ENCODE results near the gene RNF212B. TPM values are rescaled to one million over a fixed set of nuclear protein-coding genes. Genes with fewer than 3 reads are reported as not detected.

Gene RNF212B, protein sequence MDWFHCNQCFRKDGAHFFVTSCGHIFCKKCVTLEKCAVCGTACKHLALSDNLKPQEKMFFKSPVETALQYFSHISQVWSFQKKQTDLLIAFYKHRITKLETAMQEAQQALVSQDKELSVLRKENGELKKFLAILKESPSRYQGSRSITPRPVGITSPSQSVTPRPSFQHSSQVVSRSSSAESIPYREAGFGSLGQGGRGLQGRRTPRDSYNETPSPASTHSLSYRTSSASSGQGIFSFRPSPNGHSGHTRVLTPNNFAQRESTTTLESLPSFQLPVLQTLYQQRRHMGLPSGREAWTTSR
- total RNA-seq (2021; ENCODE audit: unreplicated experiment), result not detected
- polyA plus RNA-seq (2012; ENCODE audit: insufficient read length), result not detected
- Bru-seq, nascent RNA, result percentile 1 among the genes with signal in this experiment
- BruChase-seq, experiment 1, labeled RNA remaining after a 2-hour chase, result not detected
- not detected for BruChase-seq, experiment 2, labeled RNA remaining after a 6-hour chase
- long read RNA-seq, result 0 reads

GRCh38 chr14:23237772-23238594 lies at the start of gene RNF212B:
Gene RNF212B, plus strand, starts transcription at chr14:23237936. Its CDS starts 2,410 bp downstream, at chr14:23240346.
- no peak within 1 kb of the TSS for H3K27ac ChIP-seq (ENCODE audit: low read length)
- peak; percentile 100 for ATAC-seq
- intact Hi-C loops (cut with micrococcal nuclease; ENCODE audit: unreplicated experiment) (no loop called here), in situ Hi-C loops (cut with HindIII; ENCODE audit: low pct_unique_long_range_greater_than_20kb, low sequenced_read_pairs) (no loop called here)
- peak within 1 kb of the TSS; percentile 27 to 34 for H3K4me3 ChIP-seq (ENCODE audit: low read depth in 2 of 2, low read length in 2 of 2)
- no peak for DNase-seq (ENCODE audit: low read depth, low spot score)
- ChIA-PET POLR2A (no interaction called here), CTCF (no interaction called here)
- TF ChIP-seq, protein P1, sequence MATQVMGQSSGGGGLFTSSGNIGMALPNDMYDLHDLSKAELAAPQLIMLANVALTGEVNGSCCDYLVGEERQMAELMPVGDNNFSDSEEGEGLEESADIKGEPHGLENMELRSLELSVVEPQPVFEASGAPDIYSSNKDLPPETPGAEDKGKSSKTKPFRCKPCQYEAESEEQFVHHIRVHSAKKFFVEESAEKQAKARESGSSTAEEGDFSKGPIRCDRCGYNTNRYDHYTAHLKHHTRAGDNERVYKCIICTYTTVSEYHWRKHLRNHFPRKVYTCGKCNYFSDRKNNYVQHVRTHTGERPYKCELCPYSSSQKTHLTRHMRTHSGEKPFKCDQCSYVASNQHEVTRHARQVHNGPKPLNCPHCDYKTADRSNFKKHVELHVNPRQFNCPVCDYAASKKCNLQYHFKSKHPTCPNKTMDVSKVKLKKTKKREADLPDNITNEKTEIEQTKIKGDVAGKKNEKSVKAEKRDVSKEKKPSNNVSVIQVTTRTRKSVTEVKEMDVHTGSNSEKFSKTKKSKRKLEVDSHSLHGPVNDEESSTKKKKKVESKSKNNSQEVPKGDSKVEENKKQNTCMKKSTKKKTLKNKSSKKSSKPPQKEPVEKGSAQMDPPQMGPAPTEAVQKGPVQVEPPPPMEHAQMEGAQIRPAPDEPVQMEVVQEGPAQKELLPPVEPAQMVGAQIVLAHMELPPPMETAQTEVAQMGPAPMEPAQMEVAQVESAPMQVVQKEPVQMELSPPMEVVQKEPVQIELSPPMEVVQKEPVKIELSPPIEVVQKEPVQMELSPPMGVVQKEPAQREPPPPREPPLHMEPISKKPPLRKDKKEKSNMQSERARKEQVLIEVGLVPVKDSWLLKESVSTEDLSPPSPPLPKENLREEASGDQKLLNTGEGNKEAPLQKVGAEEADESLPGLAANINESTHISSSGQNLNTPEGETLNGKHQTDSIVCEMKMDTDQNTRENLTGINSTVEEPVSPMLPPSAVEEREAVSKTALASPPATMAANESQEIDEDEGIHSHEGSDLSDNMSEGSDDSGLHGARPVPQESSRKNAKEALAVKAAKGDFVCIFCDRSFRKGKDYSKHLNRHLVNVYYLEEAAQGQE (IDR thresholded peaks at IDR 0.05; ENCODE audit: insufficient read depth in 1 of 2, low read depth in 2 of 2, low read length in 1 of 2), result no peak
- no peak for TF ChIP-seq SIN3A (IDR thresholded peaks at IDR 0.05; ENCODE audit: borderline replicate concordance, insufficient read depth, low read depth, low read length)
- H3K9me3 ChIP-seq (ENCODE audit: control insufficient read depth, insufficient read depth, low read depth, low read length), result no peaks in the 10 kb centered on the region
- peaks cover 3% of the 10 kb centered on the region; the same call in 1 of the 2 replicates for H3K27me3 ChIP-seq (ENCODE audit: control insufficient read depth, insufficient read depth, low read length)
- H3K36me3 ChIP-seq (ENCODE audit: control insufficient read depth, insufficient read depth, low read length), result no peaks in the 10 kb centered on the region
- BruUV-seq (replicated peaks), result no TSS peak
- H3K4me1 ChIP-seq (ENCODE audit: control insufficient read depth, insufficient read depth, low read length), result no peaks in the 10 kb centered on the region

- intact Hi-C loops (cut with micrococcal nuclease; ENCODE audit: unreplicated experiment) (no loop called here), in situ Hi-C loops (cut with HindIII; ENCODE audit: low pct_unique_long_range_greater_than_20kb, low sequenced_read_pairs) (no loop called here)
- no TSS peak for BruUV-seq (replicated peaks)
- no peaks in the 10 kb centered on the region for H3K9me3 ChIP-seq (ENCODE audit: control insufficient read depth, insufficient read depth, low read depth, low read length)
- ChIA-PET CTCF (no interaction called here), POLR2A (no interaction called here)
- TF ChIP-seq CTCF (IDR thresholded peaks at IDR 0.05), result no peak
- TF ChIP-seq TCF7L2 (IDR thresholded peaks at IDR 0.05; ENCODE audit: low read depth, low read length), result no peak
- TF ChIP-seq, protein P1 (IDR thresholded peaks at IDR 0.05; ENCODE audit: insufficient read depth in 1 of 2, low read depth in 2 of 2, low read length in 1 of 2), result no peak
- no peak for TF ChIP-seq POLR2AphosphoS5 (IDR thresholded peaks at IDR 0.05; ENCODE audit: low read depth, low read length)
- no peak for TF ChIP-seq SIN3A (IDR thresholded peaks at IDR 0.05; ENCODE audit: borderline replicate concordance, insufficient read depth, low read depth, low read length)
- no peak for ATAC-seq
- no peaks in the 10 kb centered on the region for H3K27me3 ChIP-seq (ENCODE audit: control insufficient read depth, insufficient read depth, low read length)
- H3K4me1 ChIP-seq (ENCODE audit: control insufficient read depth, insufficient read depth, low read length), result no peaks in the 10 kb centered on the region
- H3K36me3 ChIP-seq (ENCODE audit: control insufficient read depth, insufficient read depth, low read length), result no peaks in the 10 kb centered on the region
- H3K4me3 ChIP-seq (ENCODE audit: low read depth in 2 of 2, low read length in 2 of 2), result no peak overlapping the region
- DNase-seq (ENCODE audit: low read depth, low spot score), result no peak
- H3K27ac ChIP-seq (ENCODE audit: low read length), result no peak overlapping the region
Measured at GRCh38 chr14:23193432-23193831, 44.3 kb upstream of the RNF212B start.

All from Panc1 (cell line).